WERI-Rb-1 (cell line): ENCODE results near the gene CISD1.

Experiments used
- DNase-seq: peaks from one replicate; pipeline ENCODE4 v3.0.0-alpha.2; 2020
- H3K27ac ChIP-seq: fragments of 250-450 bp; sonication (Bioruptor Pico); 2 replicates; pipeline ENCODE4 v1.5.1; 2020; ENCODE audit warnings: mild to moderate bottlenecking, moderate library complexity
- H3K27me3 ChIP-seq: fragments of 250-450 bp; sonication (Bioruptor Pico); 2 replicates; pipeline ENCODE4 v1.5.1; 2021; ENCODE audit warnings: mild to moderate bottlenecking, low read depth, moderate library complexity; ENCODE audit not compliant: insufficient read depth, severe bottlenecking
- H3K36me3 ChIP-seq: fragments of 250-450 bp; sonication (Bioruptor Pico); 2 replicates; pipeline ENCODE4 v1.5.1; 2020; ENCODE audit warnings: mild to moderate bottlenecking, moderate library complexity
- H3K4me3 ChIP-seq: 2 replicates; pipeline ENCODE4 v1.5.1; 2011; ENCODE audit warnings: low read depth, mild to moderate bottlenecking, control low read depth, low read length
- H3K9me3 ChIP-seq: fragments of 250-450 bp; sonication (Bioruptor Pico); 2 replicates; pipeline ENCODE4 v1.5.1; 2021; ENCODE audit warnings: mild to moderate bottlenecking, moderate library complexity; ENCODE audit not compliant: severe bottlenecking
- TF ChIP-seq, protein P1 (sequence below): IDR thresholded peaks from 2 replicates; pipeline ENCODE4 v1.5.1; 2011; ENCODE audit warnings: low read depth, mild to moderate bottlenecking, control low read depth, inconsistent platforms, low read length

Gene CISD1

DNA sequence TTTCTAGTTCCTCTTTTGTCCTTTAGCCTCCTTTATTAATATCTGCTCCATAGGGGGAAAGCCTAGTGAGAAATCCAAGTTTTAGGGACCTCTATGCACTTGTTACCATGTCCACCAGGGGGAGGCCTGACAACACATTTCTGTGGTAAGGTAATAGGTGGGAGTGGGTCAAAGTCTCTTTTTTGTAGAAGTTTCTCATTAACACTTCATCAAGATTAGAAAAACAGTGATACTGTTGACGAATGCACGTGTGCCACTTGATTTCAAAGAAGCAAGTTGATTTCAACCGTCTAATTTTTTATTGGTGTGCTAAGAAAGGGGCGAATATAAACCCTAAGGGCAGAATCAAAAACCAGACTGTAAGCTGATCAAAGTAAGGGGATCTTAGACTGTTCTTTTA lies 30.6 kb downstream of the CISD1 start:
- TF ChIP-seq, protein P1, sequence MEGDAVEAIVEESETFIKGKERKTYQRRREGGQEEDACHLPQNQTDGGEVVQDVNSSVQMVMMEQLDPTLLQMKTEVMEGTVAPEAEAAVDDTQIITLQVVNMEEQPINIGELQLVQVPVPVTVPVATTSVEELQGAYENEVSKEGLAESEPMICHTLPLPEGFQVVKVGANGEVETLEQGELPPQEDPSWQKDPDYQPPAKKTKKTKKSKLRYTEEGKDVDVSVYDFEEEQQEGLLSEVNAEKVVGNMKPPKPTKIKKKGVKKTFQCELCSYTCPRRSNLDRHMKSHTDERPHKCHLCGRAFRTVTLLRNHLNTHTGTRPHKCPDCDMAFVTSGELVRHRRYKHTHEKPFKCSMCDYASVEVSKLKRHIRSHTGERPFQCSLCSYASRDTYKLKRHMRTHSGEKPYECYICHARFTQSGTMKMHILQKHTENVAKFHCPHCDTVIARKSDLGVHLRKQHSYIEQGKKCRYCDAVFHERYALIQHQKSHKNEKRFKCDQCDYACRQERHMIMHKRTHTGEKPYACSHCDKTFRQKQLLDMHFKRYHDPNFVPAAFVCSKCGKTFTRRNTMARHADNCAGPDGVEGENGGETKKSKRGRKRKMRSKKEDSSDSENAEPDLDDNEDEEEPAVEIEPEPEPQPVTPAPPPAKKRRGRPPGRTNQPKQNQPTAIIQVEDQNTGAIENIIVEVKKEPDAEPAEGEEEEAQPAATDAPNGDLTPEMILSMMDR, result peak; percentile 71
- Histone ChIP-seq H3K36me3 (no peaks in the 10 kb centered on the region), H3K9me3 (no peaks in the 10 kb centered on the region), H3K4me3 (no peak overlapping the region), H3K27me3 (no peaks in the 10 kb centered on the region), H3K27ac (no peak overlapping the region)
- peak; percentile 66 for DNase-seq

DNA sequence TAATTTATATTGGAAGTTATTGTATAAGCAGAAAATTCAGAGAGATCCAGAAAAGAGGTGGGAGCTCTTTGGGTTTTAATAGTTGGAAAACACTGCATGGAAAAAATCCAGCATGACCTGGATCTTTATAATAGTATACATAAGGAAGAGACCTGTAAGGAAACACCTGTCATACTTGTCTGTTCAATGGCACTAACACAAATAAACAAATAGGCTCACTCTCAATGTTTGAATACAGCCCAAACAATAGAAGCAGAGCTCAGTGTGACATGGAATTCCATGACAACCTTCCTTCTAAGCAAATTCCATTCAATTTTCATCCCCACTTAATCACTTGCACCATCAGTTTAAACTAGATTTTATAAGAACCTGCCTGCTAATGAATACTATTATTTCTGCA lies 31.7 kb downstream of the CISD1 start:
- Histone ChIP-seq H3K27me3 (no peaks in the 10 kb centered on the region), H3K36me3 (no peaks in the 10 kb centered on the region), H3K4me3 (no peak overlapping the region), H3K27ac (no peak overlapping the region), H3K9me3 (no peaks in the 10 kb centered on the region)
- DNase-seq, result no peak
- TF ChIP-seq, protein P1, result no peak

DNA sequence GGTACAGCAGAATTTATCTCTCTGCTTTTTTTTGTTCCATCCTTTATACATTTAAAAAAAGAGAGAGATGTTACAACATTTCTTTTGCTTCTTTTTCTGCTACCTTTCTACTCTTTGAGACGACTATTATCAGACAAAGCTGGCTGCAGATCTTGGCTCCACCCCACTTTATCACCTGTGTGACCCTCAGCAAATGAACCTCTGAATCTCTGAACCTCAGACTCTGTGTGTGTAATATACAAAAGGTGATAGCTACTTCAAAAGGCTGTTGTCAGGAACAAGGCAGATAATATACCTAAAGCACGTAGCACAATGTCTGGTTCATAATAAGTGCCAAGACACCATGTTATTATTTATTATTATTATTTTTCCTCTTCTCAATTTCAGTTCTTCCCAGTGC lies 33.3 kb downstream of the CISD1 start:
- H3K27ac ChIP-seq, result no peak overlapping the region
- no peak overlapping the region for H3K4me3 ChIP-seq
- DNase-seq, result no peak
- H3K36me3 ChIP-seq, result no peaks in the 10 kb centered on the region
- TF ChIP-seq, protein P1, result no peak
- H3K9me3 ChIP-seq, result no peaks in the 10 kb centered on the region
- H3K27me3 ChIP-seq, result no peaks in the 10 kb centered on the region

DNA sequence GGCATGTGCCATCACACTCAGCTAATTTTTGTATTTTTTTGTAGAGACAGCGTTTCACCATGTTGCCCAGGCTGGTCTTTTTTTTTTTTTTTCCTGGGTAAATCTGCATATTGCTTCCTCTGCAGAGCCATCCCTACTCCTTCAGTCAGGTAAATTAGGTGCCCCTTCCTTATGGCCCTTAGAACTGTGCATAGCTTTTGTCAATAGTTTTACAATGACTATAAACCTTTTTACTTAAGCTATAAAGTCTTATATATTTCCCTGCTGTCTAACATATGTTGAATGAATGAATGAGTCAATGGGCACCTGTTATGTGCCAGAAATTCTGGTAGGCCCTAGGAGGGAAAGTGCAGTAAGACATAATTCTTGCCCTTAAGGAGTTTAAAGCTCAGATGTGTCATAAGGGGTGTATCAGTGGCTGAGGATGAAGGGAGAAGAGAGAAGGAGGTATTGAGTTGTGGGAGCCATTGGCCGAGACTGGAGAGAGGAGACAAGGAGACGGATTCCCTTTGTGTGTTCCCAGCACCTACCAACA lies 35.2 kb downstream of the CISD1 start:
- Histone ChIP-seq H3K36me3 (no peaks in the 10 kb centered on the region), H3K27ac (no peak overlapping the region), H3K27me3 (no peaks in the 10 kb centered on the region), H3K9me3 (no peaks in the 10 kb centered on the region), H3K4me3 (no peak overlapping the region)
- TF ChIP-seq, protein P1, result no peak
- no peak for DNase-seq

DNA sequence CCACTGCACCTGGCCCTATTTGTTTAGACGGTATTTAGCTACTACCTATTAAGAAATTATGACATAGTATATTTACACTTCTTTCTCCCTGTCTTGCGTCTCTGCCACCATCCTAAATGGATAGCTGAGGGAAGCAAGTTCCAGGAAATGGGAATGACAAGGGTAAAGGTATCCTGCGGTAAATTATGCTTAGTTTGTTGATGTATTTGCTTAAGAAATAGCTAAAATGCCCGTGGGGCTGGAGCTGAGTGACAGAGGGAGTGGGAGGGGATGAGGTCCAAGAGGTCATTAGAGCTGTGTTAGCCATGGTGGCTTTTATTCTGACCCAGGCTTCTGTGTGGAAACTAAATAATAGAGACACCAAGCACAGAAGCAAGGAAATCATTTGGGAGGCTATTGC lies 36.9 kb downstream of the CISD1 start:
- TF ChIP-seq, protein P1, result no peak
- H3K9me3 ChIP-seq, result no peaks in the 10 kb centered on the region
- H3K27me3 ChIP-seq, result no peaks in the 10 kb centered on the region
- H3K27ac ChIP-seq, result no peak overlapping the region
- no peak overlapping the region for H3K4me3 ChIP-seq
- no peak for DNase-seq
- H3K36me3 ChIP-seq, result no peaks in the 10 kb centered on the region

DNA sequence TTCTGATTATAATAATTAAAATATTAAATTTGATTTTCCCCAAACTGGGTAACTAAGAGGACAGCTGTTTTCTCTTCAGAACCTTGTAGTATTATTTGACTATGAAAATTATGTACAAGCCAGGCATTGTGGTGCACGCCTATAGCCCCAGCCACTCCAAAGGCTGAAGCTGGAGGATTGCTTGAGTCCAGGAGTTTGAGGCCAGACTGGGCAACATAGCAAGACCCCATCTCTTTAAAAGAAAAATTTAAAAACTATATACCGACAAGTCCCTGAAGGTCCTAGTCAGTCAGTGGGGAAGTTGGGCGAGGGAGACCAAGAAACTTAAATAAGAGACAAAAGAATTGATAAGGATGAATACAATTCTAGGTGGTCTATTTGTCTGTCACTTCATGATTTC lies 38.7 kb downstream of the CISD1 start:
- Histone ChIP-seq H3K9me3 (no peaks in the 10 kb centered on the region), H3K36me3 (no peaks in the 10 kb centered on the region), H3K27me3 (no peaks in the 10 kb centered on the region), H3K4me3 (no peak overlapping the region), H3K27ac (no peak overlapping the region)
- TF ChIP-seq, protein P1, result no peak
- no peak for DNase-seq
